Peyer's patch (tissue), 4 donors: Measurements from ENCODE around the gene AGTR1. TPM values are rescaled to one million over a fixed set of nuclear protein-coding genes. Genes with fewer than 3 reads are reported as not detected.

Experiments used
- DNase-seq, 3 donors: peaks; one replicate each; pipeline ENCODE4 v3.0.0-alpha.2; 2017 to 2019
- H3K27ac ChIP-seq, 4 donors: fragments of 200-600 bp; sonication (generic); one replicate each; pipeline ENCODE4 v1.5.1; 2016 to 2019
- H3K27me3 ChIP-seq, 2 donors: fragments of 200-600 bp; sonication (generic); one replicate each; pipeline ENCODE4 v1.5.1; 2019
- H3K36me3 ChIP-seq, 3 donors: fragments of 200-600 bp; sonication (generic); one replicate each; pipeline ENCODE4 v1.5.1; 2016 to 2019
- H3K4me1 ChIP-seq, 4 donors: fragments of 200-600 bp; sonication (generic); one replicate each; pipeline ENCODE4 v1.5.1; 2016 to 2019
- H3K4me3 ChIP-seq, 4 donors: fragments of 200-600 bp; sonication (generic); 1 replicate in 3 of 4; 2 replicates in 1 of 4; pipeline ENCODE4 v1.5.1; 2016 to 2019; ENCODE audit warnings: mild to moderate bottlenecking in 1 of 4
- H3K9me3 ChIP-seq, 4 donors: fragments of 200-600 bp; sonication (generic); one replicate each; pipeline ENCODE4 v1.5.1; 2016 to 2019; ENCODE audit warnings: mild to moderate bottlenecking in 1 of 4
- CTCF ChIP-seq, 6 experiments: fragments of 450-650 bp in 4 of 6; fragments of 200-600 bp in 2 of 6; sonication (generic) in 1 of 6; IDR thresholded peaks; one replicate each; pipeline ENCODE4 v1.5.1; 2017 to 2019; ENCODE audit warnings: antibody characterized with exemption in 6 of 6, mild to moderate bottlenecking in 3 of 6, moderate library complexity in 1 of 6
- POLR2A ChIP-seq, 2 donors: fragments of 450-650 bp; IDR thresholded peaks; one replicate each; pipeline ENCODE4 v1.5.1; 2017; ENCODE audit warnings: antibody characterized with exemption in 2 of 2, mild to moderate bottlenecking in 2 of 2, moderate library complexity in 2 of 2
- small RNA-seq, 2 donors: library from RNA; depleted of rRNA; stranded (forward); fragments of <200 nt; gene quantifications; one replicate each; pipeline ENCODE3, GENCODE V24; 2016
- total RNA-seq, 4 donors: library from RNA; depleted of rRNA; stranded (reverse); fragments of >200 nt; gene quantifications; one replicate each; pipeline ENCODE4 v1.1.0, GENCODE V29; 2016

The AGTR1 gene
- total RNA-seq, 4 donors from 2014 or later: 0.70 to 3.8 (median 1.2) TPM; not detected in 1

DNA sequence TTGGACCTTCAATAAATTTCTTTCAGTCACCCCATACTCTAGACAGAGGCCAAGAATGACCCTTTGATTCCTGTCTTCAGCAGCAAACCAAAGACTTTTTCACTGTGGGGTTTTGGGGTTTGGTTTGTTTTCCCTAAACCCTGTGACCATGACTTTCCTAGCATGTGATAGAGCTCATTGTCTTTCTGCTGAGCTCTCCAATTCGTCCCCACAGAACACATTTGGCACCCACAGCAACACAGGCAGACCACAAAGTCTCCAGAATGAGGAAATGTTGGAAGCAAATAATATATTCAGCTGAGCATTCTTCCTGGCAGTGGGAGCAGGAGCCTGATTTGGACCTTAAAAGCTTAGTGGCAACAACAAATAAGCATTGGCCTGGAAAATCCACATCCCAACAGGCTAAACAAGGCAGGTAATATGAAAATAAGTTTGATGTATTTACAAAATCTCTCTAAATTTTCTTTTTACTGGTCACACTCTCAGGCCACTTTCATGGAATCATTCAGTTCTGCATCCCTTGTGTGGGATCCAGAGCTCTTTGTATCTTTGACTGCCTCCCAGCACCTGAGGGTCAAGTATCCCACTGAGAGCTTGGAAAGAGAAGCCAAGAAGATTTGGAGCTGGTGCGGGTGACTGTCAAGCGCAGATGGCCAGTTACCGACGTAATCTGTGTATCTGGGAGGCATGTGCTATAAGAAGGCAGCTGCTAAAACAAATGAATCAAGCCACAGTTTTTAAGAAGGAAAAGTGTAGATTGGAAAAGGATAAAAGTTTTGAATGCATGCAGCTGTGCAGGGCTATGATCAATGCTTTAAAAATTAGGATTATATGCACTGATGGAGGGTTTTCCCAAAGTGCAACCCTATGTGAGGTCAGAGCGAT is 93.4 kb downstream of the AGTR1 start:
- H3K4me1 ChIP-seq: no peaks in the 10 kb centered on the region
- no peaks in the 10 kb centered on the region for H3K36me3 ChIP-seq
- H3K4me3 ChIP-seq: no peak overlapping the region
- TF ChIP-seq CTCF (IDR thresholded peaks at IDR 0.05): no peak
- no peaks in the 10 kb centered on the region for H3K27me3 ChIP-seq
- DNase-seq: no peak
- no peak overlapping the region for H3K27ac ChIP-seq
- no peaks in the 10 kb centered on the region for H3K9me3 ChIP-seq

GRCh38 chr3:148791920-148792319 is 94.2 kb downstream of the AGTR1 start:
- no peak for DNase-seq
- Histone ChIP-seq H3K4me3 (no peak overlapping the region), H3K9me3 (no peaks in the 10 kb centered on the region), H3K36me3 (no peaks in the 10 kb centered on the region), H3K4me1 (no peaks in the 10 kb centered on the region), H3K27ac (no peak overlapping the region), H3K27me3 (no peaks in the 10 kb centered on the region)
- TF ChIP-seq CTCF (IDR thresholded peaks at IDR 0.05): no peak
- no peak for TF ChIP-seq POLR2A (IDR thresholded peaks at IDR 0.05)

GRCh38 chr3:148792516-148792915 is 94.8 kb downstream of the AGTR1 start:
- Histone ChIP-seq H3K27me3 (no peaks in the 10 kb centered on the region), H3K4me3 (no peak overlapping the region), H3K9me3 (no peaks in the 10 kb centered on the region), H3K36me3 (no peaks in the 10 kb centered on the region), H3K27ac (no peak overlapping the region), H3K4me1 (no peaks in the 10 kb centered on the region)
- DNase-seq: no peak
- TF ChIP-seq POLR2A (IDR thresholded peaks at IDR 0.05) (no peak), CTCF (IDR thresholded peaks at IDR 0.05) (no peak)

Small RNA genes lying within 50 kb of the gene (small RNA-seq; reads per million reads assigned to genes)
- 0 reads per million in 2 donors for gene RPL38P1

Other genes starting within 250 kb of the AGTR1 start
- gene CPB1, start 129.9 kb downstream of the AGTR1 start, total RNA-seq: under 1 TPM in 1 of 4 donors, not detected in 3; 0.66 TPM
- gene CPA3, start 167.4 kb downstream of the AGTR1 start, total RNA-seq: 10 to 100 TPM in 1 of 4 donors, 1 to 10 TPM in 2, under 1 TPM in 1; 0.70 to 13.6 (median 5.8) TPM